ENCODE measurements around the gene SLC4A8.
A peak's percentile ranks its signal among the peaks of the same experiment; 100 is the strongest.

The SLC4A8 gene

DNA sequence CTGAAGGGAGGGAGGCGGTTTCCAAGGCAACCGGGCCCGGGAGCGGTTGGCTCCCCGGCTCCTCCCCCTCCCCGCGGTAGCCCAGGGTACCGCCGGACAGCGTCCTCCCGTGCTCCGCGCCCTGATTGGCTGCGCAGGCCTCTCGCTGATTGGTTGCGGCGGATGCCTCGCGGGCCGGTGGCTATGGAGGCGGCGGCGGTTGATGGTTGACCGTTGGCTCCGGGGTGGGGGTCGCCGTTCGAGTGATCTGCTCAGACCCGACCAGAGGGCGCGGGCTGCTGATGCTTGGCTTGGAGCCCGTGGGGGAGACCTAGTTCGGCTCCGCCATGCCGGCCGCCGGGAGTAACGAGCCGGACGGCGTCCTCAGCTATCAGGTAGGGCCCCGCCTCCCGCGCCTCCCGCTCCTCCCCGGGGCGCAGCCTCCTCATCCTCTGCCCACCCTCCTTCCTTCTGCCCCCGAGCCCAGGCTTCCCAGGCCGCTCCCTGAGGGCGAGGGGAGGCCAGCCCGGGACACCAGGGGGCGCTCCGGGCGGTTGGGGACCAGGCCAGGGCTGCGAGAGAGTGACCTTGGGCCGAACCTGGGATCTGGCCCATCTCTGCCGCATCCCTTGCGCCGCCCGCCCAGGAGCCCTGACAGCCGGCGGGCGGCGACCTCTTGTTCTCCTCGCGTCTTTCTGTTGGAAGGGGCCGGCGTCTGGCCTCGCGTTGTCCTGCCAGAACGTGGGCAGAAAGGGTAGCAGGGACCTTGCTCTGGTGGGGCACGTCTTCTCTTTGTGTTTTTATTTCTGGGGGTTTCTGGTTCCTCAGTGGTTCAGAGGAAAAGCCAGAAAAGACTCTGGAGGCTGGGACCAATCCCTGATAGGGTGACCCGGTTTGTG is at the start of gene SLC4A8:
TSS of gene SLC4A8 (plus strand) at position 170 of the 878 bp plus-strand sequence. CDS start at position 327, 157 bp downstream.
- DNase-seq (ENCODE audit: low read depth) = peak; percentile 75

DNA sequence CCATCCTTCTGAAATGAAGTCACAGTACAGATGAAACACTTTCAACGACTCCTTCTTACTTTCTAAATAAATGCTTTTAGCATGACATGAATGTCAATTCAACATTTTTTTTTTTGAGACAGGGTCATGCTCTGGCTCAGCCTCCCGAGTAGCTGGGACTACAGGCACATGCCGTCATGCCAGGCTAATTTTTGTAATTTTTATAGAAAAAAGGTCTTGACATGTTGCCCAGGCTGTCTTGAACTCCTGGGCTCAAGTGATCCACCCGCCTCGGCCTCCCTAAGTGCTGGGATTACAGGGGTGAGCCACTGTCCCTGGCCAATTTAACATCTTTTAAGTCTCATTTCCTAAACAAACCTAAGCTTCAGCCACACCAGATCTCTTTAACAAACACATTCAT is 49.8 kb upstream of the SLC4A8 start:
- no peak for DNase-seq (ENCODE audit: low read depth)

- no peak for DNase-seq (ENCODE audit: low read depth)
These were observed 47.3 kb upstream of the SLC4A8 start for GRCh38 chr12:51377099-51377984.

DNA sequence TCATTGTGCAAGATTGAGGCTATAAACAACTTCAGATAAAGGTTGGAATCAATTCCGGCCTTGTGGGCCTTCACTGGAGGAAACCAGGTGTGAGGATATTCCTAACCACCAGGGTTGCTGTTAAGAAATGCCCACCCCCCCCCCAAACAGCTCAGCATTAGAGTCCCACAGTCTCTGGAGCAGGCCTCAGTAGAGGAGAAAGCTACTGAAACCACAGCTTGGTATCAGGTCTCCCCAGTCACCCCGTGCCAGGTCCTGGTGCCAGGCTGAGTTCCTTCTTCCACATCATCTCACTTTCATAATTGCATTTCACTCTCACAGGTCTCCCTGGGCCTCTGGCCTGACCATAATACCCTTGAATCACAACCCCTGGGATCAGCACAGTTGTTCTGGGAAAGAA is 45.9 kb upstream of the SLC4A8 start:
- DNase-seq (ENCODE audit: low read depth) = no peak

- DNase-seq (ENCODE audit: low read depth) = no peak
These were observed 45.1 kb upstream of the SLC4A8 start for GRCh38 chr12:51379571-51379970.

DNA sequence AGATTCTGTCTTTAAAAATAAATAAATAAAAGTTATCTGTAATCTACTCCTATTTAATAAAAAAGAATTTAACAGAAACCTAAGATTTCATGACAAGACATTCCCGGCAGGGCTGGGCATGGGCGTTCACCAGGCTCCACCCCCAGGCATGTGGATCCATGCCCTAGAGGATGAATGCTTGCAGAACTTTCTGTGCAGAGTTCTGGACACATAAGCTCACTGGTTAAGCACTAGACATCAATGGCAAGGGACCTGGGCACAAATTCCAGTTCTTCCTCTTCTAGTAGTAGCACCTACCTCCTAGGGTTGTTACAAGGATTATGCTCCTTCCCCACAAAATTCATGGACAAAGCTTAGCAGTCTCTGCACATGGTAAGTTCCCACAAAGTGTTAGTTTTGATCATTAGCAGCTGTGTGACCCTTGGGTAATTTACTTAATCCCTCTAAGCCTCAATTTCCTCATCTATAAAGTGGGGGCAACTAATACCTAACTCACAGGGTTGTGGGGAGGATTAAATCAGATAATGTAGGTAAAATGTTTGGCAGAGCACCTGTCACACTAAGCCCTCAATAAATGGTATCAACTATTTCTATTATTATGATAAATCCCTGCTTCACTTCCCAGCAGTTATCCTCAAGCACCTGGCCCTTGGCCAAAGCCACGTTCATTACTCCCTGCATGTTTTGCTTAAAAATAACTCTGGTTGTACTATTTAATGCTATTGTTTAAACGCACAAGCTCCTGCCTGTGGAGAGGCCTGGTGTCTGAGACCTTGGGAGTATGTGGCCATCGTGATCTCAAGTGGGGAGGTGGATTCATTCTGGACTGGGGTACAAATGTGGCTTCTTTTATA is 43.2 kb upstream of the SLC4A8 start:
- DNase-seq (ENCODE audit: low read depth) = no peak

DNA sequence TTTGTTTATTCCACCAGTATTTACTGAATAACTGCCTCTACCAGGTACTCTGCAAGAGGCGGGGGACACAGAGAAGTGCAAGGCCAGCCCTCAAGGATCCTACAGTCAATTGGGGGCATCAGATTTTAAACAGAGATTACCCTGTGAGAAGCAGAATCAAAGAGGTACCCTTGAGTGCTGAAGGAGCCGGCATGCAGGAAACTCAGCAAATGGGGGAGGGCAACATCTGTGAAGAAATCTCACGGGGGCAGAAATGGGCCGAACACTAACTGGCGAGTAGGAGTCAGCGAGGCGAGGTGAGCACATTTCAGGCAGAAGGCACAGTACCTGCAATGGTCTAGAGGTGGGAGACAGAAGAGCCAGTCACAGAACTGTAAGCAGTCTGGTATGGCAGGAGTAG is 42.5 kb upstream of the SLC4A8 start:
- no peak for DNase-seq (ENCODE audit: low read depth)

GRCh38 chr12:51383269-51383905 is 41.2 kb upstream of the SLC4A8 start:
- no peak for DNase-seq (ENCODE audit: low read depth)

GRCh38 chr12:51386351-51386750 is 38.3 kb upstream of the SLC4A8 start:
- DNase-seq (ENCODE audit: low read depth) = no peak

DNA sequence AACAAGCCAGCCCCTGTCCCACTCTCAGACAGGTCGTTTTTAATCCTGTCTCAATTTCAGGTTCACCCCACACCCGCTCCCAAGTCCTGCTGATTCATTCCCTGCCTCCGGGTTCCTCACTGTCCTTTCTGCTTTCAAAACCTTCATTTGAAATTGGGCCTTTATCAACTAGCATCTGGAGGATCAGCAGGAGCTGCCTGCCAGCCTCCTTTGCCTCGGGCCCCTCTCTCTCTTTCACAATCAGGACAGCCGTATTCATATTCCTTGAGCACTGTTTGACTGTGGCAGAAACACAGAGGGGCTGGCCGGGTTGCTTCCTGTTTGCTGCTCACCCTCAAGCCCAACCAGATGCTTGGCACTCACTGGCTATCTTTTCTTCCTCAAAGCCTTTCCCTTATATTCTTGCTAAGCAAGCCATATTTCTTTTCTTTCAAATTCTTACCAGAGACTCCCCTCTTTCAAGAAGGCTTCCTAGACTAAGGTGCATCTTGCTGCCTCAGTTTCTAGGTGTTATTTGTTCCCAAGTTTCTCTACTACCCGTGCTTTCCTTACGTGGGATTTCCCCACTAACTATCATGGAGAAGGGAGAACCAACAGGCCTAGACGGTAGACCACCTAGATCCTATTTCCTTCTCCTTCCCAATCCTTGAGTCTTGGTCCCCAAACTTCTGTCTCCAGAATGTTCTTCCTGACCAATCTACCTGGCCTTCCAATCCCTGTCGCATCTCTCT is 36.4 kb upstream of the SLC4A8 start:
- no peak for DNase-seq (ENCODE audit: low read depth)

GRCh38 chr12:51388846-51389245 is 35.8 kb upstream of the SLC4A8 start:
- no peak for DNase-seq (ENCODE audit: low read depth)

DNA sequence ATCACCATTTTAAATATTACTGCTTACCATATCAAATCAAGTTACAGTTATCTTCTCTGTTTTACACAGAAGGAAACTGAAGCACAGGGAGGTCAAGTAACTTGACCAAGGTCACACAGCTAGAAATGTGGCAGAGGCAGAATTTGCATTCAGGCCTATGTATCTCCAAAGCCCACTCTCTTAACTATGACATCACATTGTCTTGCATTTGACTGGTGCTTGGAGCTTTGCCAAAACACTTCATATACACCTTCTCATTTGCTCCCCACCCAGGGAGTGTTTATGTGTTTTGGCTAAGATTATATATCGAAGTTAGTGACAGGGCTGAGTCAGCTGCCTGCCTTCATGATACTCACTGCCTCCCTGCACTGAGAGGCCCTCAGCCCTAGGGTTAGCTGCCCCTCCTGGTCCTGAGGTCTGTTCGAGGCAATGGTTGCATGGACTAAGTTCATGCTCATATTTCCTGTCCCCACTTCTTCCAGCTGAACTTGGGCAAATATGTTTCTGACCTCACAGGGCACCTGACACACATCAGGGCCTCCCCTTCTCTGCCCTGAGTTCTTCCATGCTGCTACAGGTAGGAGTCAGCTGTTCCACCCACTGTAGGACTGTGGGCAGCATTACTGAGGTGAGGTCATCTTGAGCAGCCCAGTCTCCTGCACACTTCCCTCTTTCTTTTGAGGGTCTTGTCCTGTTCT is 35.2 kb upstream of the SLC4A8 start:
- DNase-seq (ENCODE audit: low read depth) = no peak

- DNase-seq (ENCODE audit: low read depth) = no peak
These were observed 34.2 kb upstream of the SLC4A8 start for GRCh38 chr12:51390457-51390856.

- DNase-seq (ENCODE audit: low read depth) = no peak
These were observed 33.7 kb upstream of the SLC4A8 start for GRCh38 chr12:51390891-51391282.

DNA sequence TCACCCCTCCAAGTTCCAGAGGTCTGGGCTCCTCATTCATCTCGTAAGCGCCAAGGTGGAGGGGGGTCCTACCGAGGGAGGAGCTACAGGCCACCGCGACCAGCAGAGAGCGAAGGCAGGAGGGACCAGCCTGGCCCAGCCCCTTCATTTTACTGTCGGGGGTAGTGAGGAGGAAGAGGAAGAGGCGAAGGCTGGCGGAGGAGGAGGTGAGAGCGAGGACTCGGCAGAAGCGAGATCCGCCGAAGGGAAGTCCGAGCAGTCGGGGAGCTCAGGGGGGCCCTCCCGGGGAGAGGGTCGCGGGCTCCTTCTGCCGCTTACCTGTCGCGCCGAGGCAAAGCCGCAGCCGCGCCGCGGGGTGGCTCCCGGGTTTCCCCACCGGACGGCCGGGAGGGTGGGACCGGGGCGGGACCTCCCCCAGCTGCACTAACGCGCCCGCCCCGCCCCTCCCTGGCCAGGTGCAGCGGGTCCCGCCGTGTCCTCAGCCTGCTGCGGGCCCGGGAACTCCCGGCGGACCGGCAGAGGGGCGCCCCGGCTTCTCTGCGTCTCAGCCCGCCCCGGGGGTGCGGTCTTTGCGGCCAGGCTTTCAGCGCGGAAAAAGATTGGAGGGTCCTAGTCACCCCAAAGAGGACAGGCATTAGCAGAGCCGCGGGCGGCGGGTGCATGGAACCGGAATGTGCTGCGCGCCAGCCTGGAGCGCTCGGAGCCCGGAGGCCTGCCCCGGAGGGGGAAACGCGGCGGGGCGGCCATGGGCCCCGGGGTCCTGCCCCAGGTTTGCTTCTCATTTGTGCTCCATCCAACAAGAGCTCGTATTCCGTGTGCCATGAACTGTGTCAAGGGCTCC is 33.1 kb upstream of the SLC4A8 start, which contains the start of gene GALNT6:
TSS of gene GALNT6 (minus strand) at position 124 of the 841 bp plus-strand sequence. CDS start 11,625 bp downstream, outside the sequence.
- peak; percentile 63 for DNase-seq (ENCODE audit: low read depth)

DNA sequence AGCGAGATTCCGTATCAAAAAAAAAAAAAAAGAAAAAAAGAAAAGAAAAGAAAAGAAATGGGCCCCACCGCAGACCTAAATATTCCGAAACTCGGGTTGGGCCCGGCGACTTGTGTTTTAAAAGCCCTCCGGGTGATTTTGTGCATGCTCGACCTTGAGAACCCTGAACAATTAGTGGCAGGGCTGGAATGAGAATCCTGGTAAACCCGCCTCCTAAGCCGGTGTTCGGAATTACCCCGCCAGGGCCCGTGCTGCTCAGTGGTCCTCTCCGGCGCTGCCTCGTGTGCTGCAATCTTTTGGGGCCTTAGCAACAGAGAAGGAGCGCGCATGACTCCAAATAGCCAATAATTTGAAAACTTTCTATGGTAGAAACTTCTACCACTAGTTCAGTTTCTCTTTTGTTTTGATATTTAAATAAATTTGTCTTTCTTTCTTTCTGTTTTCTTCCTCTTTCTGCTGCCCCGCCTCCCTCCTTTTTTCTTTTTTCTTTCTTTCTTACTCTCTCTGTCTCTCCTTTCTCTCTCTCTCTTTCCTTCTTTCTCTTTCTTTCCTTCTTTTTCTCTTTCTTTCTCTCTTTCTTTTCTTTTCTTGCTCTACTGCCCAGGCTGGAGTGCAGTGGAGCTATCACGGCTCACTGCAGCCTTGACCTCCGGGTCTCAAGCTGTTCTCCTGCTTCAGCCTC is 31.9 kb upstream of the SLC4A8 start:
- DNase-seq (ENCODE audit: low read depth) = peak; percentile 15

- DNase-seq (ENCODE audit: low read depth) = peak; percentile 37
These were observed 30.7 kb upstream of the SLC4A8 start for GRCh38 chr12:51393676-51394545.
